ENCODE measurements around the gene PCBP3. TPM values are rescaled to one million over a fixed set of nuclear protein-coding genes. Genes with fewer than 3 reads are reported as not detected.

PCBP3 gene
- total RNA-seq, 1 experiment from 2014 or later = not detected

DNA sequence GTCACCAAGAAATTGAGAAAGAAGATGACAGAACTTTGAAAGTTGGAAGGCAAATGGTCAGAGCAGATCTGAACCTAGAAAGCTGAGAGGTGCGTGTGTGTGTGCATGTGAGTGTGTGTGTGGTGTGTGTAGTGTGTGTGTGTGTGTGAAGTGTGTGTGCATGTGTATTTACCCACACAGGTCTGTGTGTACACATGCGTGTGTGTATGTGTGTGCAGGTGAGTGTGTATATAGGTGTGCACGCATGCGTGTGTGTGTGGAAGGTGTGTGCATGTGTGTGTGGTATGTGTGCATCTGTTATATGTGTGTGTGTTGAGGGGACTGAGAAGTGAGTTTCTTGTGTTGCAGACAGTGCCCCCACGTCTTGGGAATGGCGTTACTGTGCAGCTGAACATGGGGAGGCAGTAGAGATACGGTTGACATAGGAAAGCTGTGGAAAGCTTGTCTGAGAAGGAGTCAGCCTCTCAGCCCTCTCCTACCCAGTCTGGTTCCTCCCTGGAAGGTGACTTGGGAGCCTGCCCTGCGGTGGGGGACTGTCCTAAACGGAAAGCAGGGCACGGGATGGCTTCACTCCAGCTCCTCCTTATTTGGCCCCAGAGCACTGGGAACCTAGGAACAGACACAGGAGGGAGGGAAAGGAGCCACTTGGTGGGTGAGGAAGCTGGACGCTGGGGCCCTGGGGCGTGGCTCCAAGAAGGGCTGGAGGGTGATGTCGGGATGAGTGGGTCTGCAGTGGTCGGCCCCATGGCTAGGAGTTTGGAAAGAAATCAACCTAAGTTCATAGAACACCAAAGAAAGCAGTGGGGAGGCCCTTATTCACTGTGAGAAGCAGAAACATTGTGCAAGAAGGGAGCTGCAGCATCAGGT lies 97.2 kb downstream of the PCBP3 start:
- no peaks in the 10 kb centered on the region; the same call in 1 of the 2 replicates for H3K36me3 ChIP-seq (ENCODE audit: control insufficient read depth, insufficient read depth, low read length)
- TF ChIP-seq, protein P1, sequence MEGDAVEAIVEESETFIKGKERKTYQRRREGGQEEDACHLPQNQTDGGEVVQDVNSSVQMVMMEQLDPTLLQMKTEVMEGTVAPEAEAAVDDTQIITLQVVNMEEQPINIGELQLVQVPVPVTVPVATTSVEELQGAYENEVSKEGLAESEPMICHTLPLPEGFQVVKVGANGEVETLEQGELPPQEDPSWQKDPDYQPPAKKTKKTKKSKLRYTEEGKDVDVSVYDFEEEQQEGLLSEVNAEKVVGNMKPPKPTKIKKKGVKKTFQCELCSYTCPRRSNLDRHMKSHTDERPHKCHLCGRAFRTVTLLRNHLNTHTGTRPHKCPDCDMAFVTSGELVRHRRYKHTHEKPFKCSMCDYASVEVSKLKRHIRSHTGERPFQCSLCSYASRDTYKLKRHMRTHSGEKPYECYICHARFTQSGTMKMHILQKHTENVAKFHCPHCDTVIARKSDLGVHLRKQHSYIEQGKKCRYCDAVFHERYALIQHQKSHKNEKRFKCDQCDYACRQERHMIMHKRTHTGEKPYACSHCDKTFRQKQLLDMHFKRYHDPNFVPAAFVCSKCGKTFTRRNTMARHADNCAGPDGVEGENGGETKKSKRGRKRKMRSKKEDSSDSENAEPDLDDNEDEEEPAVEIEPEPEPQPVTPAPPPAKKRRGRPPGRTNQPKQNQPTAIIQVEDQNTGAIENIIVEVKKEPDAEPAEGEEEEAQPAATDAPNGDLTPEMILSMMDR (IDR thresholded peaks at IDR 0.05) = no peak
- TF ChIP-seq POLR2AphosphoS5 (IDR thresholded peaks at IDR 0.05; ENCODE audit: low read depth, low read length) (no peak), TCF7L2 (IDR thresholded peaks at IDR 0.05; ENCODE audit: low read depth, low read length) (no peak), SIN3A (IDR thresholded peaks at IDR 0.05; ENCODE audit: borderline replicate concordance, insufficient read depth, low read depth, low read length) (no peak)
- TF ChIP-seq, protein P2, sequence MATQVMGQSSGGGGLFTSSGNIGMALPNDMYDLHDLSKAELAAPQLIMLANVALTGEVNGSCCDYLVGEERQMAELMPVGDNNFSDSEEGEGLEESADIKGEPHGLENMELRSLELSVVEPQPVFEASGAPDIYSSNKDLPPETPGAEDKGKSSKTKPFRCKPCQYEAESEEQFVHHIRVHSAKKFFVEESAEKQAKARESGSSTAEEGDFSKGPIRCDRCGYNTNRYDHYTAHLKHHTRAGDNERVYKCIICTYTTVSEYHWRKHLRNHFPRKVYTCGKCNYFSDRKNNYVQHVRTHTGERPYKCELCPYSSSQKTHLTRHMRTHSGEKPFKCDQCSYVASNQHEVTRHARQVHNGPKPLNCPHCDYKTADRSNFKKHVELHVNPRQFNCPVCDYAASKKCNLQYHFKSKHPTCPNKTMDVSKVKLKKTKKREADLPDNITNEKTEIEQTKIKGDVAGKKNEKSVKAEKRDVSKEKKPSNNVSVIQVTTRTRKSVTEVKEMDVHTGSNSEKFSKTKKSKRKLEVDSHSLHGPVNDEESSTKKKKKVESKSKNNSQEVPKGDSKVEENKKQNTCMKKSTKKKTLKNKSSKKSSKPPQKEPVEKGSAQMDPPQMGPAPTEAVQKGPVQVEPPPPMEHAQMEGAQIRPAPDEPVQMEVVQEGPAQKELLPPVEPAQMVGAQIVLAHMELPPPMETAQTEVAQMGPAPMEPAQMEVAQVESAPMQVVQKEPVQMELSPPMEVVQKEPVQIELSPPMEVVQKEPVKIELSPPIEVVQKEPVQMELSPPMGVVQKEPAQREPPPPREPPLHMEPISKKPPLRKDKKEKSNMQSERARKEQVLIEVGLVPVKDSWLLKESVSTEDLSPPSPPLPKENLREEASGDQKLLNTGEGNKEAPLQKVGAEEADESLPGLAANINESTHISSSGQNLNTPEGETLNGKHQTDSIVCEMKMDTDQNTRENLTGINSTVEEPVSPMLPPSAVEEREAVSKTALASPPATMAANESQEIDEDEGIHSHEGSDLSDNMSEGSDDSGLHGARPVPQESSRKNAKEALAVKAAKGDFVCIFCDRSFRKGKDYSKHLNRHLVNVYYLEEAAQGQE (IDR thresholded peaks at IDR 0.05; ENCODE audit: insufficient read depth in 1 of 2, low read depth in 2 of 2, low read length in 1 of 2) = no peak
- no TSS peak for BruUV-seq (replicated peaks)
- ChIA-PET CTCF (interaction anchor here (0.5 to 1.1 kb wide), 4 partner anchors 22 to 185 kb away, joined by 3 to 4 read pairs (median 4); no protein-coding TSS in a partner anchor), POLR2A (no interaction called here)
- no peaks in the 10 kb centered on the region for H3K4me1 ChIP-seq (ENCODE audit: control insufficient read depth, insufficient read depth, low read length)
- no peak overlapping the region for H3K4me3 ChIP-seq (ENCODE audit: low read depth in 2 of 2, low read length in 2 of 2)
- DNase-seq (ENCODE audit: low read depth, low spot score) (no peak), ATAC-seq (peak; percentile 63; the same call in 1 of the 2 replicates)
- in situ Hi-C loops (cut with HindIII; ENCODE audit: low pct_unique_long_range_greater_than_20kb, low sequenced_read_pairs) (no loop called here), intact Hi-C loops (cut with micrococcal nuclease; ENCODE audit: unreplicated experiment) (no loop called here)
- H3K27ac ChIP-seq (ENCODE audit: low read length) = no peak overlapping the region
- no peaks in the 10 kb centered on the region for H3K27me3 ChIP-seq (ENCODE audit: control insufficient read depth, insufficient read depth, low read length)
- H3K9me3 ChIP-seq (ENCODE audit: control insufficient read depth, insufficient read depth, low read depth, low read length) = no peaks in the 10 kb centered on the region

DNA sequence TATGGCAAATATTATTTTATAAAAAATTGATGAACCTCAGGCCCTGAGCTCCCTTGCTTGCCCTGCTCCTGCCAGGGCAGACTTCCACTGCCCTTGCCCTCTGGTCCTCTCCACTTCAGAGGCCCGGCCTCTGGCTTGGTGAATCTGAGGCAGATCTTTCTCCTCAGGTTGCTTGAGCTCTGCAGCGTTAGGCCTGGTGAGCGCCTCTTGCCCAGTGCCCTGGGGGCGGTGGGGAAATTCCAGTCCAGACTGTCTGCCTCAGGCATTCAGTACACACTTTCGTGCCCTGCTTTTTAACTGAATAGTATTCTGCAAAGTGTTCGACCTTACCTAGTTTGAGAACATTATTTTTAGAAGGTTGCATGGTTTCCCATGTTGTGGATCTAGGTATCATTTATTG lies 98.2 kb downstream of the PCBP3 start:
- DNase-seq (ENCODE audit: low read depth, low spot score) (no peak), ATAC-seq (no peak)
- no peak for TF ChIP-seq SIN3A (IDR thresholded peaks at IDR 0.05; ENCODE audit: borderline replicate concordance, insufficient read depth, low read depth, low read length)
- TF ChIP-seq POLR2AphosphoS5 (IDR thresholded peaks at IDR 0.05; ENCODE audit: low read depth, low read length) = no peak
- TF ChIP-seq, protein P2 (IDR thresholded peaks at IDR 0.05; ENCODE audit: insufficient read depth in 1 of 2, low read depth in 2 of 2, low read length in 1 of 2) = no peak
- no peak for TF ChIP-seq TCF7L2 (IDR thresholded peaks at IDR 0.05; ENCODE audit: low read depth, low read length)
- TF ChIP-seq, protein P1 (IDR thresholded peaks at IDR 0.05) = no peak
- no peaks in the 10 kb centered on the region for H3K4me1 ChIP-seq (ENCODE audit: control insufficient read depth, insufficient read depth, low read length)
- ChIA-PET POLR2A (no interaction called here), CTCF (interaction anchor here (0.7 to 1.1 kb wide), 2 partner anchors 79 to 186 kb away, joined by 4 read pairs; no protein-coding TSS in a partner anchor)
- no peak overlapping the region for H3K4me3 ChIP-seq (ENCODE audit: low read depth in 2 of 2, low read length in 2 of 2)
- intact Hi-C loops (cut with micrococcal nuclease; ENCODE audit: unreplicated experiment) (no loop called here), in situ Hi-C loops (cut with HindIII; ENCODE audit: low pct_unique_long_range_greater_than_20kb, low sequenced_read_pairs) (no loop called here)
- no peaks in the 10 kb centered on the region for H3K27me3 ChIP-seq (ENCODE audit: control insufficient read depth, insufficient read depth, low read length)
- no peaks in the 10 kb centered on the region for H3K9me3 ChIP-seq (ENCODE audit: control insufficient read depth, insufficient read depth, low read depth, low read length)
- no TSS peak for BruUV-seq (replicated peaks)
- H3K36me3 ChIP-seq (ENCODE audit: control insufficient read depth, insufficient read depth, low read length) = no peaks in the 10 kb centered on the region; the same call in 1 of the 2 replicates
- H3K27ac ChIP-seq (ENCODE audit: low read length) = no peak overlapping the region

Data from Panc1 (cell line).